ENCODE data around the gene B3GNT8. TPM values are rescaled to one million over a fixed set of nuclear protein-coding genes. Genes with fewer than 3 reads are reported as not detected.

B3GNT8 gene
- total and polyA plus RNA-seq, 12 donors = 3.3 to 13.3 (median 8.8) TPM

- H3K4me3 ChIP-seq = no peak overlapping the region
- peak overlapping the region in 1 of 10 donors; percentile 31 for H3K27ac ChIP-seq
- ATAC-seq (no peak), DNase-seq (no peak)
- no peak for TF ChIP-seq CTCF (IDR thresholded peaks at IDR 0.05)
- no peaks in the 10 kb centered on the region for H3K36me3 ChIP-seq
- H3K9me3 ChIP-seq = no peaks in the 10 kb centered on the region
- H3K4me1 ChIP-seq = peaks cover 0 to 35% (median 15%) of the 10 kb centered on the region in 9 donors
- peaks cover 0 to 16% (median 4%) of the 10 kb centered on the region in 7 donors for H3K27me3 ChIP-seq
- intact Hi-C loops (cut with DNase I) = loop anchor here in 2 of 10 donors (5.0 kb wide), 2 partner anchors 47 to 92 kb away; partner anchors contain the start of genes BCKDHA (in 1 of the 2), EXOSC5 (in 1 of the 2) and TGFB1 (in 1 of the 2)
- WGBS, 2 donors = 55 to 65% methylated on average over 6 of the region's 6 CpGs
Observed at GRCh38 chr19:41443813-41444455, 16.8 kb upstream of the B3GNT8 start.

- H3K27me3 ChIP-seq = peaks cover 0 to 16% (median 4%) of the 10 kb centered on the region in 7 donors
- WGBS, 2 donors = 61 to 62% methylated on average over 7 of the region's 7 CpGs
Observed at GRCh38 chr19:41442473-41443355, 15.5 kb upstream of the B3GNT8 start, which contains the start of gene ERICH4. ERICH4 (plus strand) TSS chr19:41443156; CDS start chr19:41443170, 14 bp downstream.

GRCh38 chr19:41441321-41441945, 14.3 kb upstream of the B3GNT8 start:
- peaks cover 0 to 16% (median 0%) of the 10 kb centered on the region in 7 donors for H3K27me3 ChIP-seq
- H3K36me3 ChIP-seq = peaks cover 0 to 19% (median 7%) of the 10 kb centered on the region in 9 donors
- no peaks in the 10 kb centered on the region for H3K9me3 ChIP-seq
- ATAC-seq (no peak), DNase-seq (no peak)
- 84 to 88% methylated on average over 15 of the region's 15 CpGs for WGBS, 2 donors
- TF ChIP-seq CTCF (IDR thresholded peaks at IDR 0.05) = no peak
- no peak overlapping the region for H3K4me3 ChIP-seq
- H3K27ac ChIP-seq = no peak overlapping the region
- intact Hi-C loops (cut with DNase I) = loop anchor here in 2 of 10 donors (5.0 kb wide), 2 partner anchors 44 to 89 kb away; partner anchors contain the start of genes BCKDHA (in 1 of the 2), EXOSC5 (in 1 of the 2) and TGFB1 (in 1 of the 2)
- H3K4me1 ChIP-seq = peaks cover 0 to 31% (median 15%) of the 10 kb centered on the region in 9 donors

More at GRCh38 chr19:41442473-41443355, 15.5 kb upstream of the B3GNT8 start, which contains the start of gene ERICH4:
- H3K4me1 ChIP-seq = peaks cover 0 to 31% (median 15%) of the 10 kb centered on the region in 9 donors
- H3K27ac ChIP-seq = peak within 1 kb of the TSS in 1 of 10 donors; percentile 31
- ATAC-seq (no peak), DNase-seq (no peak)
- H3K4me3 ChIP-seq = no peak within 1 kb of the TSS
- TF ChIP-seq CTCF (IDR thresholded peaks at IDR 0.05) = no peak
- intact Hi-C loops (cut with DNase I) = loop anchor here in 2 of 10 donors (5.0 kb wide), 2 partner anchors 45 to 90 kb away; partner anchors contain the start of genes BCKDHA (in 1 of the 2), EXOSC5 (in 1 of the 2) and TGFB1 (in 1 of the 2)
- no peaks in the 10 kb centered on the region for H3K9me3 ChIP-seq
- peaks cover 0 to 7% (median 0%) of the 10 kb centered on the region in 9 donors for H3K36me3 ChIP-seq
